Astrocyte of the cerebellum (primary cell): ENCODE measurements around the gene CXCL8.

Experiments used
- DNase-seq: peaks from one replicate; pipeline ENCODE4 v3.0.0-alpha.2; 2011; ENCODE audit warnings: low read depth
- H3K4me3 ChIP-seq: 2 replicates; pipeline ENCODE4 v1.5.1; 2011; ENCODE audit warnings: mild to moderate bottlenecking, low read depth, low read length, moderate library complexity
- in situ Hi-C: cut with HindIII; loops from 2 replicates; pipeline ENCODE4 v1.10.0; 2017; ENCODE audit warnings: low sequenced_read_pairs
- TF ChIP-seq, protein P1 (sequence below): IDR thresholded peaks from 2 replicates; pipeline ENCODE4 v1.5.1; 2012; ENCODE audit warnings: low read length, low read depth, moderate library complexity, mild to moderate bottlenecking; ENCODE audit errors: missing control alignments

The CXCL8 gene

DNA sequence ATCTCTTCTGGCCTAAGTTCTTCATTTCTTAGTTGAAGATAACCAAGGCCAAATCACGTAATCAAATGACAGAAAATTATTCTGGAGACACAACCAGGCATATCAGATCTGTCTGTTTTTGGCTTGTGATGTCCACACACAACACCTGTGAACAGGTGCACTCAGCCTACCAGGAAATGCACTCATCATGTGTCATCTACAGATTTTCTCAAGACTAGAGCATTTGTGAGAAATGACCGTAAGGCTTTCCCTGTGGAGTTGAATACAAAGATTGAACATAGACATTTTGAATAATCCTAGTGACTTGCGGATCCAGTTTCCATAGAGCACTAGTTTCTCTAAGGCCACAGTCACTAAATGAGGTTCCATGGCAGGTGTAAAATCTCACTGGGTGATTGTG lies 26.7 kb upstream of the CXCL8 start:
- in situ Hi-C loops: no loop called here
- H3K4me3 ChIP-seq: no peak overlapping the region
- TF ChIP-seq, protein P1, sequence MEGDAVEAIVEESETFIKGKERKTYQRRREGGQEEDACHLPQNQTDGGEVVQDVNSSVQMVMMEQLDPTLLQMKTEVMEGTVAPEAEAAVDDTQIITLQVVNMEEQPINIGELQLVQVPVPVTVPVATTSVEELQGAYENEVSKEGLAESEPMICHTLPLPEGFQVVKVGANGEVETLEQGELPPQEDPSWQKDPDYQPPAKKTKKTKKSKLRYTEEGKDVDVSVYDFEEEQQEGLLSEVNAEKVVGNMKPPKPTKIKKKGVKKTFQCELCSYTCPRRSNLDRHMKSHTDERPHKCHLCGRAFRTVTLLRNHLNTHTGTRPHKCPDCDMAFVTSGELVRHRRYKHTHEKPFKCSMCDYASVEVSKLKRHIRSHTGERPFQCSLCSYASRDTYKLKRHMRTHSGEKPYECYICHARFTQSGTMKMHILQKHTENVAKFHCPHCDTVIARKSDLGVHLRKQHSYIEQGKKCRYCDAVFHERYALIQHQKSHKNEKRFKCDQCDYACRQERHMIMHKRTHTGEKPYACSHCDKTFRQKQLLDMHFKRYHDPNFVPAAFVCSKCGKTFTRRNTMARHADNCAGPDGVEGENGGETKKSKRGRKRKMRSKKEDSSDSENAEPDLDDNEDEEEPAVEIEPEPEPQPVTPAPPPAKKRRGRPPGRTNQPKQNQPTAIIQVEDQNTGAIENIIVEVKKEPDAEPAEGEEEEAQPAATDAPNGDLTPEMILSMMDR: no peak
- no peak for DNase-seq

DNA sequence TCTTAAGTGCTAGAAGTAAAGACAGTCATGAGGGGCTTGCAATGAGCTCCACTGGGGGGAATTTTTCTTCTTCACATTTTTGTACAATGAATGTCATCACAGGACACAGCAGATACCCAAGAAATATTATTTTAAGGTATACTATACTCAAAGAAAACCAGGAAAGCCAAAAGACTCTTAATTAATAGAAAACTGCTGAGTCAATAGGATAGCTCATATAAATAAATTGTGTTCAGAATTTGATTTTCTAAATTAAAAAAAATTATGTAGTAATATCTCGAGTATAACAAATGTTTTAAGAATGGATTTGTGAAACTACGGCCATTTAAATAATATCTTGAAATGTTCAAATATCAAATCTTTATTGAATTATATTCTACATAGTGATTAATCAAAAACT lies 25.7 kb upstream of the CXCL8 start:
- no peak overlapping the region for H3K4me3 ChIP-seq
- TF ChIP-seq, protein P1: no peak
- no peak for DNase-seq
- in situ Hi-C loops: no loop called here

DNA sequence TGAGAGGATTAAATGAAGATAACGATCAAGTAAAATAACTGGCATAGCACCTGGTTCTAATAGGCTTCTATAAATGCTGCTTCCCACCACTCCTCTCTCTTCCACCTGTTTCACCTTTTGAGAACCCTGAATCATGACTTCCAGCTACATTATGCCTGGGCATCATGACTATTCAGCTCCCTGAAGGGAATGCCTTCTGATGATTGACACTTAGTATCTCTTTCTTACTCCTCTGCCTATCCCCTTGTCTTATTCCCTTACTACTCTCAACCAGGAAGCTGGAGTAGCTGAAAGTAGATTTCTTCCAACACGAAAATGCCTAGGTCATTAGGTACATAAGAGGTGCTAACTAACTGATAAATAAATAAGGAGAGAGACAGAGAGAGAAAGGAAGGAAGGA lies 24.7 kb upstream of the CXCL8 start:
- TF ChIP-seq, protein P1: no peak
- no peak for DNase-seq
- no peak overlapping the region for H3K4me3 ChIP-seq
- in situ Hi-C loops: no loop called here

DNA sequence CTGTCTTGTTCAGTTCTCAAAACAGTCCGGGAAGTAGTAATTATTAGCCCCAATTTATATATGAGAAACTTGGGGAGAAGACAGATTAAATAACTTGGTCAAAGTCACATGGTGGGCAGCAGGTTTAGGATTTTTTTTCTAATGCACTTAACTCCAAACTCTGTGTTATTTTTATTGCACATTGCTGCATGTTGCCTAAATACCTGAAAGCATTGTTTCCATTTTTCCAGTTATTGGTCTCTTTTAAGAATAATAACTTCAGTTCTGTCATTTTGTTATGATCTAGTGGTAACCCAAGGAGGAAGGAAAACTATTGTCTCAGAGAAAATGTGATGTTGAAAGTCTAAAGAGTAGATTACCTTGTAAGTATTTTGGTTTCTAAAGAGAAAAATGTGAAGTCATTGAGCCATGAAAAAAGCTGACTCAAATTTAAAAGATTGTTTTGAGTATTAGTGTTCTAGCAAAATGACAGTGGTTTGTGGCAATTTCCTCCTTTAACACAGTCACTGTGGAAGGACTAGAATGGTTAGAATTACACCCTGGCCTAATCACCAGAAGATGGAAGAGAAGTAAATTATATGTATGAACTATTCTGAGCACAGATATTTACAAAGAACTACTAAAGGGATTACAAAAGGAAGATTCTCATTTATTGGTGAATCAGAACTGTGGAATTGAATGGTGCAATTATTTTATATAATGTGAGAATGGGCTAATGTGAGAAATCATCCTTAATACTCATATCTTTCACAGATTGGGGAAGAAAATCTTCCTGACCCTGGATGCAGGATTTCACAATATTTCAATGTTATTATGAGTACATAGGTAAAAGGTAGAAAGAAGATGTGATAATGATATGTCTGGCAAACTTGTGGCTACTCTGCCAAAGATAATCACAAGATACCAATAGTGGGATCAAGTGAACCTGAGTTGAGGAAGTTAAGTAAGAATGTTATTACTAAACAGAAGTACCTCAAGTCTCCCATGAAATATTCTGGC lies 21.7 kb upstream of the CXCL8 start:
- in situ Hi-C loops: no loop called here
- TF ChIP-seq, protein P1: no peak
- H3K4me3 ChIP-seq: no peak overlapping the region
- DNase-seq: peak; percentile 40

DNA sequence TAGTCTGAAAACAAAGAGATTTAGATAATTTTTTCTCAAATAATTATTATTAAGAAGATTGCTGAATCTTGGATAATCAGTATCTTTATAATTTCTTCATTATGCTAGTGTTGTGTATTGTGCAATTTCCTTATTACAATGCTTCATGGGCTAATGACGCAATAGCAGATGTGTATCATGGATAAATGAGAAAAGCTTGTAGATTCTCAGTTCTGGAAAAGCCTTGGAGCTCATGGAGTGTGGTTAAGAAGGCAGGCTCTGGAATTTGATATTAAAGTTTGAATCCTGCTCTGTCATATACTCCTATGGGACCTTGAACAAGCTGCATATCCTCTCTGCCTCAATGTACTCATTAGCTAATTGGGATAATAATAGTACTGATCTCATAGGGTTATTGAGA lies 18.9 kb upstream of the CXCL8 start:
- DNase-seq: no peak
- in situ Hi-C loops: no loop called here
- H3K4me3 ChIP-seq: no peak overlapping the region
- TF ChIP-seq, protein P1: no peak

DNA sequence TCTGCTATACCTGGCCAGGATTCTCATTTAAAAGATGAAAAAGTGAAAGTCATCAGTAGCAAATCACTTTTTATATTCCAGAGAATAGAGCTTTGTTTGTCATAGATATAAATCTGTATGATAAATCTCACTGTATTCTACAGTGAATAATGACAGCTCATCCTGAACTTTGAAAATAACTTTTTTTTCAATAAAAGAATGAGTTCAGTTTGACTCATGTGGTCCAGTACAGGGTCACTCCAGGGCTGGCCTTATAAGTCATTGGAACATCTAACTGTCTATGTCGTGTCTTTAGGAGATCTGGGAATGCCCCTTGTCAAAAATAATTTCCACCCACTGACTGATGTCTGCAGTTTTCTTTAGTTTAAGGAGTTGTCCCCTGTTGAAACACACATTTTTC lies 18.5 kb upstream of the CXCL8 start:
- DNase-seq: no peak
- H3K4me3 ChIP-seq: no peak overlapping the region
- TF ChIP-seq, protein P1: no peak
- in situ Hi-C loops: no loop called here
